HUES48 (cell line): ENCODE data around the gene DPH1.
A peak's percentile ranks its signal among the peaks of the same experiment; 100 is the strongest.

Source experiments
- H3K27ac ChIP-seq: one replicate; pipeline ENCODE4 v1.7.0; 2013; ENCODE audit warnings: low read depth, low read length, inconsistent platforms
- H3K27me3 ChIP-seq: 2 replicates; pipeline ENCODE4 v1.6.1; 2013; ENCODE audit warnings: mild to moderate bottlenecking, low read length; ENCODE audit not compliant: control insufficient read depth, insufficient read depth
- H3K36me3 ChIP-seq: 2 replicates; pipeline ENCODE4 v1.6.1; 2013; ENCODE audit warnings: low read length; ENCODE audit not compliant: control insufficient read depth, insufficient read depth
- H3K4me1 ChIP-seq: 2 replicates; pipeline ENCODE4 v1.6.1; 2013; ENCODE audit warnings: mild to moderate bottlenecking, low read length; ENCODE audit not compliant: control insufficient read depth, insufficient read depth
- H3K4me3 ChIP-seq: 2 replicates; pipeline ENCODE4 v1.5.1; 2013; ENCODE audit warnings: mild to moderate bottlenecking, low read depth, low read length
- H3K9ac ChIP-seq: 2 replicates; pipeline ENCODE4 v1.6.1; 2013; ENCODE audit warnings: mild to moderate bottlenecking, low read depth, low read length, moderate library complexity
- H3K9me3 ChIP-seq: 2 replicates; pipeline ENCODE4 v1.6.1; 2013; ENCODE audit warnings: low read length; ENCODE audit not compliant: control insufficient read depth, insufficient read depth

The DPH1 gene

GRCh38 chr17:2030779-2031163, 818 bp downstream of the DPH1 start:
- H3K9me3 ChIP-seq, result no peaks in the 10 kb centered on the region; the same call in 1 of the 2 replicates
- H3K4me3 ChIP-seq, result peak overlapping the region; percentile 88
- H3K36me3 ChIP-seq, result no peaks in the 10 kb centered on the region
- H3K9ac ChIP-seq, result no peak overlapping the region
- peaks cover 40% of the 10 kb centered on the region for H3K27me3 ChIP-seq
- no peak overlapping the region for H3K27ac ChIP-seq
- peaks cover 4% of the 10 kb centered on the region; the same call in 1 of the 2 replicates for H3K4me1 ChIP-seq

DNA sequence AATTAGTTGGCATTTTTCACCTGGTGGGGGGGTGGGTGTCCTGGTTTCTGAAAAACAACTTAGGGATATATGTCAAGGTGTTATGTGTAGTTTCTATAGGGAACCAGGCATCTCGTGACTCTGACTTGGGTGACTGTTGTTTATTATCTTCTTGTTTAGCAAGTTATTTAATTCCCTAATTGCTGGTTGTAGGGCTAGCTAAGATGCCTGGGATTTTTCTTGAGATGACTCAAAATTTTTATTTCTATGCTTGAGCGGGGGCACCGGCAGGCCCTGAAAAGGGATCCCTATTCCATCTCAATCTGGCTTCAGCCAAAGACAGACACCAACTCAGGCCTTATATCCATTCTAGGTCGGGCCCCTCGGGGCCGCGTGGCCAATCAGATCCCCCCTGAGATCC, 3.2 kb downstream of the DPH1 start:
- Histone ChIP-seq H3K9me3 (no peaks in the 10 kb centered on the region), H3K9ac (no peak overlapping the region), H3K27ac (no peak overlapping the region), H3K27me3 (peaks cover 17% of the 10 kb centered on the region), H3K4me3 (no peak overlapping the region), H3K4me1 (peaks cover 4% of the 10 kb centered on the region; the same call in 1 of the 2 replicates), H3K36me3 (peaks cover 2% of the 10 kb centered on the region; the same call in 1 of the 2 replicates)

- Histone ChIP-seq H3K27me3 (peaks cover 7% of the 10 kb centered on the region), H3K9ac (no peak overlapping the region), H3K4me1 (peaks cover 4% of the 10 kb centered on the region; the same call in 1 of the 2 replicates), H3K27ac (no peak overlapping the region), H3K36me3 (peaks cover 2% of the 10 kb centered on the region; the same call in 1 of the 2 replicates), H3K4me3 (no peak overlapping the region), H3K9me3 (no peaks in the 10 kb centered on the region)
These were observed 4.2 kb downstream of the DPH1 start for GRCh38 chr17:2034157-2034556.

GRCh38 chr17:2034806-2035540, 5.0 kb downstream of the DPH1 start:
- no peaks in the 10 kb centered on the region for H3K9me3 ChIP-seq

DNA sequence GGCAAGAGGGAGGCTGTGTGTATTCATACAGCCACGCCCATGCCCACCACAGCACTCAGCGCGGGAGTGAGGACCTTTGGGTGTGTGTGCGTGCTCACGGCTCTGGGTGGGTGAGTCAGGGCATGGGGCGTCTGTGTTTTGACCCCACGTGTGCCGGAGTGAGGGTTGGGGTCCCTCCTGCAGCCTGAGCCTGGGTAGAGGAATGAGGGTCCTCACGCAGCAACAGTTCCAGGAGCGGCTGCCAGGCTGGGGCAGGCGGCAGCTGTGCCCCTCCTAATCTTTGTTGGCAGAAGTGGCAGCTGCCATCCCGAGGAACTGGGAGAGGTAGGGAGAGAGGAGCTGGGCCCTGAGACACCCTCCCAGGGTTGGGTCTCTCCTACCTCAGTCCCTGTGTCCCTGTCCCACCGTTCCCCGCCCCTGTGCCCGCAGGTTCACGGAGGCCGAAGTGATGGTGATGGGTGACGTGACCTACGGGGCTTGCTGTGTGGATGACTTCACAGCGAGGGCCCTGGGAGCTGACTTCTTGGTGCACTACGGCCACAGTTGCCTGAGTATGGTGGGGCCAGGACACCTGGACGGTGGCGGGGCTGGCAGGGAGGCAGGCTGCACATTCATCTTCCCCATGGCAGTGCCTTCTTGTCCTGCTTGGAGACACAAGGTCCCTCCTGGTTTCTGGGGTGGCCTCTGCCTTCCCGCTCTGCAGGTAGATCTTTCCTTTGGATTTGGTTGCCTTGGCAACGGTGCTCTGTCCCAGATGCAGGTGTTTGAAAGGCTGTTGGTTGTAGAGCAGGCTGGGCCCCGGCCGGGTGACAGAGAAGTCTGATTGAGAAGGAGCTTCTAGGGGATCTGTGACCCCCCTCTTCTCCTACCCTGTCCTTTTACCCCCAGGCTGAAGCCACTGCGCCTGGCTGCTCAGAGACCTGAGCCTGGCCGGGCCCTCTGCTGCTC, 5.9 kb downstream of the DPH1 start:
- H3K36me3 ChIP-seq, result peaks cover 2% of the 10 kb centered on the region
- no peaks in the 10 kb centered on the region for H3K9me3 ChIP-seq
- H3K4me1 ChIP-seq, result peaks cover 2% of the 10 kb centered on the region; the same call in 1 of the 2 replicates
- no peak overlapping the region for H3K4me3 ChIP-seq
- H3K9ac ChIP-seq, result no peak overlapping the region
- H3K27ac ChIP-seq, result no peak overlapping the region
- peaks cover 2% of the 10 kb centered on the region; the same call in 1 of the 2 replicates for H3K27me3 ChIP-seq

More at GRCh38 chr17:2034806-2035540, 5.0 kb downstream of the DPH1 start:
- H3K4me1 ChIP-seq, result peaks cover 4% of the 10 kb centered on the region; the same call in 1 of the 2 replicates
- H3K27ac ChIP-seq, result no peak overlapping the region
- H3K4me3 ChIP-seq, result no peak overlapping the region
- peaks cover 2% of the 10 kb centered on the region for H3K36me3 ChIP-seq
- no peaks in the 10 kb centered on the region for H3K27me3 ChIP-seq
- no peak overlapping the region for H3K9ac ChIP-seq

DNA sequence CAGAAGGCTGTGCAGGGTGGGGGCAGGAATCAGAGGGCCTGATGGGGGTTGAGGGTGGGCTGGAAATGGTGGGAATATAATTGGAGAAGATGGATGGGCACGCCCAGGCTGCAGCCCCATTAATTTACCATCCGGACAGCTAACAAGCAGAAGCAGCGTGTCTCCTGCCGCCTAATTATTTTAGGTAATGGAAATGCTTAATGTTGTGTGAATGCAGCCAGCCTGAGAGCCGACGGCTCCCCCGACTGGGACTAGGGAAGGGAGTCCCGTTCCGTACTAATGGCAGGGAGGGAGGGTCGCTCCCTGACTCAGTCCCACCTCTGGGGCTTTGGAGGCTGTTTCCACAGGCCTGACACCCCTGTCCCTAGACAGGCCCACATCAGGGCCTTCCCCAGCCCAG, 7.2 kb downstream of the DPH1 start:
- H3K9me3 ChIP-seq, result no peaks in the 10 kb centered on the region
- H3K4me3 ChIP-seq, result no peak overlapping the region
- no peaks in the 10 kb centered on the region for H3K4me1 ChIP-seq
- H3K27ac ChIP-seq, result no peak overlapping the region
- peaks cover 6% of the 10 kb centered on the region; the same call in 1 of the 2 replicates for H3K27me3 ChIP-seq
- H3K9ac ChIP-seq, result no peak overlapping the region
- H3K36me3 ChIP-seq, result peaks cover 2% of the 10 kb centered on the region

GRCh38 chr17:2040219-2040827, 10.4 kb downstream of the DPH1 start:
- Histone ChIP-seq H3K27me3 (peaks cover 6% of the 10 kb centered on the region; the same call in 1 of the 2 replicates), H3K4me1 (0 out of 2 replicates have a peak, but pooled peaks cover 3% of the 10 kb centered on the region), H3K36me3 (peaks cover 15% of the 10 kb centered on the region), H3K27ac (no peak overlapping the region), H3K9ac (no peak overlapping the region), H3K4me3 (no peak overlapping the region), H3K9me3 (no peaks in the 10 kb centered on the region)

DNA sequence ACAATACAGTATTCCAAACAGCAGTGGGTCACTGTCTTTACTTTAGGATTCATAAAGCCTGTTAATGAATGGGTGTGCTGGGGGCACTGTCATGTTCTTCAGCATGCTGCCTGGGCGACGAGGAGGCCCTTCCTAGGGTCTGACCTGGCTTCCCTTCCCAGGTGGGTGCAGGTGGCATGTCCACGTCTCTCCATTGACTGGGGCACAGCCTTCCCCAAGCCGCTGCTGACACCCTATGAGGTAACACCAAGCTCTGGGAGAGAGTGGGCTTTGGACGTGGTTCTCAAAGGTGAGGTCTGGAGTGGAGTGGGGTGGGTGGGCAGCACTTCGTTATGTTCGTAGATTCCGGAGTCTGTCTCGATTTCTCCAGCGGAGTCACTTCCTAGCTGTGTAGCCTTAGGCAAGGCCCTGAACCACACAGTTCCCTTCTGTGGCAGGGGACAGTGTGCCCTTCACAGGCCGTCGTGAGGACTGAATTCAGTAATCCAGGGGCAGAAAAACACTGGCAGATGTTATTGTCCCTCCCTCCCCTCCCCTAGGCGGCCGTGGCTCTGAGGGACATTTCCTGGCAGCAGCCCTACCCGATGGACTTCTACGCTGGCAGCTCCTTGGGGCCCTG, 11.1 kb downstream of the DPH1 start:
- H3K4me1 ChIP-seq, result 0 out of 2 replicates have a peak, but pooled peaks cover 3% of the 10 kb centered on the region
- H3K36me3 ChIP-seq, result peaks cover 14% of the 10 kb centered on the region
- peak overlapping the region; percentile 28 for H3K27ac ChIP-seq
- peak overlapping the region; percentile 90 for H3K4me3 ChIP-seq
- peaks cover 6% of the 10 kb centered on the region; the same call in 1 of the 2 replicates for H3K27me3 ChIP-seq
- no peak overlapping the region for H3K9ac ChIP-seq
- H3K9me3 ChIP-seq, result no peaks in the 10 kb centered on the region

DNA sequence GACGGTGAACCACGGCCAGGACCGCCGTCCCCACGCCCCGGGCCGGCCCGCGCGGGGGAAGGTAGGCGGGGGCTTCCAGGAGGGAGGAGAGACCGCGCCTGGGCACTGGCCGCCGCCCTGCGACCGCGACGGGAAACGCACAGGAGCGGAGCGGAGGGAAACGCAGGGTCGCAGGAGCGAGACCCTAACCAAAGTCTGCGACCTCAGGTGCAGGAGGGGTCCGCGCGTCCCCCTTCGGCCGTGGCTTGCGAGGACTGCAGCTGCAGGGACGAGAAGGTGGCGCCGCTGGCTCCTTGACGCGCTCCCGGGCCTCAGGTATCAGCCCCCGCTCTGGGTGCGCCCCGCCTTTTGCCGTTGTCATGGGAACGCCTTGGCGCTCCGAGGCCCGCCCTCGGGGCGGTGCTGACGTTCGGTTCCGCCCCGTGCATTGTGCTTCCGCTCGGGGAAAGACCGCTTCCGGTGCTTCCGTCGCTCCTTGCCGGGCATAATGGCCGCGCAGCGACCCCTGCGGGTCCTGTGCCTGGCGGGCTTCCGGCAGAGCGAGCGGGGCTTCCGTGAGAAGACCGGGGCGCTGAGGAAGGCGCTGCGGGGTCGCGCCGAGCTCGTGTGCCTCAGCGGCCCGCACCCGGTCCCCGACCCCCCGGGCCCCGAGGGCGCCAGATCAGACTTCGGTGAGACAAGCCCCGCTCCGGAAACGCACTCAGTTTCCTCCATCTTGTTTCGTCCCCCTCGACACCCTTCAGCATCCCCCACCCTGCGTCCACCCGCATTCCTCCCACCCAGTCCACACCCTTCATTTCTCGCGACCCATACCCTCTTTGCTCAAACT, 11.8 kb downstream of the DPH1 start, which contains the start of gene OVCA2:
TSS of gene OVCA2 (plus strand) at position 462 of the 829 bp plus-strand sequence. CDS start at position 488, 26 bp downstream.
- 0 out of 2 replicates have a peak, but pooled peaks cover 3% of the 10 kb centered on the region for H3K4me1 ChIP-seq
- no peaks in the 10 kb centered on the region for H3K9me3 ChIP-seq
- peaks cover 13% of the 10 kb centered on the region for H3K36me3 ChIP-seq
- H3K27ac ChIP-seq, result peak within 1 kb of the TSS; percentile 84
- peak within 1 kb of the TSS; percentile 87 for H3K9ac ChIP-seq
- H3K4me3 ChIP-seq, result peak within 1 kb of the TSS; percentile 90
- peaks cover 6% of the 10 kb centered on the region; the same call in 1 of the 2 replicates for H3K27me3 ChIP-seq
